ENCODE measurements around the gene RNF168. TPM values are rescaled to one million over a fixed set of nuclear protein-coding genes. Genes with fewer than 3 reads are reported as not detected.
A peak's percentile ranks its signal among the peaks of the same experiment; 100 is the strongest.

The RNF168 gene, protein sequence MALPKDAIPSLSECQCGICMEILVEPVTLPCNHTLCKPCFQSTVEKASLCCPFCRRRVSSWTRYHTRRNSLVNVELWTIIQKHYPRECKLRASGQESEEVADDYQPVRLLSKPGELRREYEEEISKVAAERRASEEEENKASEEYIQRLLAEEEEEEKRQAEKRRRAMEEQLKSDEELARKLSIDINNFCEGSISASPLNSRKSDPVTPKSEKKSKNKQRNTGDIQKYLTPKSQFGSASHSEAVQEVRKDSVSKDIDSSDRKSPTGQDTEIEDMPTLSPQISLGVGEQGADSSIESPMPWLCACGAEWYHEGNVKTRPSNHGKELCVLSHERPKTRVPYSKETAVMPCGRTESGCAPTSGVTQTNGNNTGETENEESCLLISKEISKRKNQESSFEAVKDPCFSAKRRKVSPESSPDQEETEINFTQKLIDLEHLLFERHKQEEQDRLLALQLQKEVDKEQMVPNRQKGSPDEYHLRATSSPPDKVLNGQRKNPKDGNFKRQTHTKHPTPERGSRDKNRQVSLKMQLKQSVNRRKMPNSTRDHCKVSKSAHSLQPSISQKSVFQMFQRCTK
- polyA plus RNA-seq (2011; rRNA removed) (3.8 and 5.7 TPM in 2 replicates), polyA plus RNA-seq (2017; fragmentation: RNase III; extraction: RNeasy Plus Mini Kit Qiagen cat#74134 plus additional on column Dnase treatment) (5.1 to 6.0 TPM (median 5.9 TPM) in 3 replicates), polyA minus RNA-seq (2011; rRNA and poly(A)+ RNA removed) (18.1 and 19.1 TPM in 2 replicates)
- 1.6 and 1.7 TPM in 2 replicates for polyA plus RNA-seq (2012; cell fraction: cytosol; rRNA removed)
- 1.5 and 1.9 TPM in 2 replicates for polyA plus RNA-seq (2012; cell fraction: nucleus; rRNA removed)

DNA sequence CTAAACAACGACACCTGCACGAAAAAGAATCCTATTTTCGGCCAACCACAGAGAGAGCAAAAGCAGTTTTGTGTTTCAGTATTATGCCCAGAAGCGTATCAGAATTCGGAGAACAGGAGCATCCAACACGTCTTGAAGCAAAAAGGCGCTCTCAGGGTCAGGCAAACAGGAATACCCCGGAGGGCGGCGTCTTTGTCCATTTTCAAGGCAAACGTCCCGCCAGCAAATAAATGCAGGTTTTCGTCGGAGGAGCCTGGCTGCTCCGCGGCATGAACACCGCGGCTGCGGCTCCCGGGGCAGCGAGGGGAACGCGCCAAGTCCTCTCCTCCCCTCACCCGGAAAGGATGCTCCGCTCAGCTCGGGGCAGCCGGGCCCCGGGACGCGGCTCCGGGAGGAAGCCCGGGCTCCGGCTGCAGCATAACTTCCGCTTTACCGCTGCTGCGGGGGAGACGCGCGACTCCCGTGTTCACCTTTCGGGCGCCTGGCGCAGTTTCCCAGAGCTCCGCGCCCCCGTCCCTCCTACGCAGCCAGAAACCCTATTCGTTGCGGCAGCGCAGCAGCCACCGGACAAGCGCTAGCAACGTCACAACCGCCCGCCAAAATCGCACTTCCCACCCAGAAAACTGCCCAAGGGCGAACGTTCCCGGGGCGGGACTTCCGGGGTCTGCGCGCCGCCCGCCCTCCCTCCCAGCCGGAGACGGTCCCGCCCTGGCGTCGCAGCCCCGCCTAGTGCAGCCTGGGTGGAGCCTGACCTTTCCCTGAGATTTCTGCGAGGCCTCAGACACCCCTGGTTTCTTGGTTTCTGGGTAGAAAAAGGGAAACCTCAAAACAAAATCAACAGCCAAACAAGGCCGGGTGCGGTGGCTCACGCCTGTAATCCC lies at the start of gene RNF168:
Gene RNF168, minus strand, starts transcription at position 573 of the 881 bp plus-strand sequence. CDS start 595 bp downstream, outside the sequence.
- WGBS (ENCODE audit: missing lambda C conversion rate) = 0% methylated on average over 17 of the region's 75 CpGs
- FAIRE-seq = no peak
- CTCF ChIA-PET = interaction anchor here (1.5 kb wide), 1 partner anchor 21 kb away, joined by 4 read pairs; no protein-coding TSS in a partner anchor
- TF ChIP-seq KDM1A (IDR thresholded peaks at IDR 0.05; ENCODE audit: low read depth) = no peak
- no peak for TF ChIP-seq BHLHE40 (IDR thresholded peaks at IDR 0.05; ENCODE audit: low read depth, low read length)
- no peak for TF ChIP-seq CHD2 (IDR thresholded peaks at IDR 0.05; ENCODE audit: low read length, partially characterized antibody)
- TF ChIP-seq JUN (IDR thresholded peaks at IDR 0.05) = peak in 1 of 2 experiments; percentile 66; a peak in 2 of 5 replicates
- TF ChIP-seq, protein P1, sequence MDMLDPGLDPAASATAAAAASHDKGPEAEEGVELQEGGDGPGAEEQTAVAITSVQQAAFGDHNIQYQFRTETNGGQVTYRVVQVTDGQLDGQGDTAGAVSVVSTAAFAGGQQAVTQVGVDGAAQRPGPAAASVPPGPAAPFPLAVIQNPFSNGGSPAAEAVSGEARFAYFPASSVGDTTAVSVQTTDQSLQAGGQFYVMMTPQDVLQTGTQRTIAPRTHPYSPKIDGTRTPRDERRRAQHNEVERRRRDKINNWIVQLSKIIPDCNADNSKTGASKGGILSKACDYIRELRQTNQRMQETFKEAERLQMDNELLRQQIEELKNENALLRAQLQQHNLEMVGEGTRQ (IDR thresholded peaks at IDR 0.05) = no peak
- TF ChIP-seq, protein P2, sequence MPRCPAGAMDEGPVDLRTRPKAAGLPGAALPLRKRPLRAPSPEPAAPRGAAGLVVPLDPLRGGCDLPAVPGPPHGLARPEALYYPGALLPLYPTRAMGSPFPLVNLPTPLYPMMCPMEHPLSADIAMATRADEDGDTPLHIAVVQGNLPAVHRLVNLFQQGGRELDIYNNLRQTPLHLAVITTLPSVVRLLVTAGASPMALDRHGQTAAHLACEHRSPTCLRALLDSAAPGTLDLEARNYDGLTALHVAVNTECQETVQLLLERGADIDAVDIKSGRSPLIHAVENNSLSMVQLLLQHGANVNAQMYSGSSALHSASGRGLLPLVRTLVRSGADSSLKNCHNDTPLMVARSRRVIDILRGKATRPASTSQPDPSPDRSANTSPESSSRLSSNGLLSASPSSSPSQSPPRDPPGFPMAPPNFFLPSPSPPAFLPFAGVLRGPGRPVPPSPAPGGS (IDR thresholded peaks at IDR 0.05) = 0 out of 3 replicates have a peak, but pooled peaks have one; percentile 58
- TF ChIP-seq MYC (IDR thresholded peaks at IDR 0.05; ENCODE audit: borderline replicate concordance, low read length) = no peak
- TF ChIP-seq CBX2 (IDR thresholded peaks at IDR 0.05; ENCODE audit: borderline replicate concordance, low read depth) = no peak
- no peak for TF ChIP-seq CHD4 (IDR thresholded peaks at IDR 0.05; ENCODE audit: borderline replicate concordance)
- TF ChIP-seq HOXA7 (CRISPR knock-in tag; IDR thresholded peaks at IDR 0.05) = no peak
- no peak for TF ChIP-seq ESRRA (IDR thresholded peaks at IDR 0.05; ENCODE audit: borderline replicate concordance, low read length)
- no peak for TF ChIP-seq EHMT2 (IDR thresholded peaks at IDR 0.05; ENCODE audit: low read depth)
- no peak for TF ChIP-seq ZFP36 (IDR thresholded peaks at IDR 0.05; ENCODE audit: borderline replicate concordance, partially characterized antibody)
- no peak for TF ChIP-seq PHF8 (IDR thresholded peaks at IDR 0.05; ENCODE audit: borderline replicate concordance, low read depth)
- TF ChIP-seq HOXB13 (CRISPR knock-in tag; IDR thresholded peaks at IDR 0.05; ENCODE audit: low read depth) = no peak
- TF ChIP-seq HDAC2 (IDR thresholded peaks at IDR 0.05) = no peak
- TF ChIP-seq POLR2AphosphoS2 (conservative IDR thresholded peaks at IDR 0.05; ENCODE audit: low read length) = no peak
- TF ChIP-seq, protein P3, sequence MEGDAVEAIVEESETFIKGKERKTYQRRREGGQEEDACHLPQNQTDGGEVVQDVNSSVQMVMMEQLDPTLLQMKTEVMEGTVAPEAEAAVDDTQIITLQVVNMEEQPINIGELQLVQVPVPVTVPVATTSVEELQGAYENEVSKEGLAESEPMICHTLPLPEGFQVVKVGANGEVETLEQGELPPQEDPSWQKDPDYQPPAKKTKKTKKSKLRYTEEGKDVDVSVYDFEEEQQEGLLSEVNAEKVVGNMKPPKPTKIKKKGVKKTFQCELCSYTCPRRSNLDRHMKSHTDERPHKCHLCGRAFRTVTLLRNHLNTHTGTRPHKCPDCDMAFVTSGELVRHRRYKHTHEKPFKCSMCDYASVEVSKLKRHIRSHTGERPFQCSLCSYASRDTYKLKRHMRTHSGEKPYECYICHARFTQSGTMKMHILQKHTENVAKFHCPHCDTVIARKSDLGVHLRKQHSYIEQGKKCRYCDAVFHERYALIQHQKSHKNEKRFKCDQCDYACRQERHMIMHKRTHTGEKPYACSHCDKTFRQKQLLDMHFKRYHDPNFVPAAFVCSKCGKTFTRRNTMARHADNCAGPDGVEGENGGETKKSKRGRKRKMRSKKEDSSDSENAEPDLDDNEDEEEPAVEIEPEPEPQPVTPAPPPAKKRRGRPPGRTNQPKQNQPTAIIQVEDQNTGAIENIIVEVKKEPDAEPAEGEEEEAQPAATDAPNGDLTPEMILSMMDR (IDR thresholded peaks at IDR 0.05) = no peak
- TF ChIP-seq, protein P4, sequence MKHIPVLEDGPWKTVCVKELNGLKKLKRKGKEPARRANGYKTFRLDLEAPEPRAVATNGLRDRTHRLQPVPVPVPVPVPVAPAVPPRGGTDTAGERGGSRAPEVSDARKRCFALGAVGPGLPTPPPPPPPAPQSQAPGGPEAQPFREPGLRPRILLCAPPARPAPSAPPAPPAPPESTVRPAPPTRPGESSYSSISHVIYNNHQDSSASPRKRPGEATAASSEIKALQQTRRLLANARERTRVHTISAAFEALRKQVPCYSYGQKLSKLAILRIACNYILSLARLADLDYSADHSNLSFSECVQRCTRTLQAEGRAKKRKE (CRISPR knock-in tag; IDR thresholded peaks at IDR 0.05; ENCODE audit: low read depth) = no peak
- TF ChIP-seq, protein P5, sequence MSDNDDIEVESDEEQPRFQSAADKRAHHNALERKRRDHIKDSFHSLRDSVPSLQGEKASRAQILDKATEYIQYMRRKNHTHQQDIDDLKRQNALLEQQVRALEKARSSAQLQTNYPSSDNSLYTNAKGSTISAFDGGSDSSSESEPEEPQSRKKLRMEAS (IDR thresholded peaks at IDR 0.05) = peak; percentile 60; the same call in 1 of the 2 replicates
- TF ChIP-seq ZSCAN20 (CRISPR knock-in tag; IDR thresholded peaks at IDR 0.05) = no peak
- TF ChIP-seq, protein P6, sequence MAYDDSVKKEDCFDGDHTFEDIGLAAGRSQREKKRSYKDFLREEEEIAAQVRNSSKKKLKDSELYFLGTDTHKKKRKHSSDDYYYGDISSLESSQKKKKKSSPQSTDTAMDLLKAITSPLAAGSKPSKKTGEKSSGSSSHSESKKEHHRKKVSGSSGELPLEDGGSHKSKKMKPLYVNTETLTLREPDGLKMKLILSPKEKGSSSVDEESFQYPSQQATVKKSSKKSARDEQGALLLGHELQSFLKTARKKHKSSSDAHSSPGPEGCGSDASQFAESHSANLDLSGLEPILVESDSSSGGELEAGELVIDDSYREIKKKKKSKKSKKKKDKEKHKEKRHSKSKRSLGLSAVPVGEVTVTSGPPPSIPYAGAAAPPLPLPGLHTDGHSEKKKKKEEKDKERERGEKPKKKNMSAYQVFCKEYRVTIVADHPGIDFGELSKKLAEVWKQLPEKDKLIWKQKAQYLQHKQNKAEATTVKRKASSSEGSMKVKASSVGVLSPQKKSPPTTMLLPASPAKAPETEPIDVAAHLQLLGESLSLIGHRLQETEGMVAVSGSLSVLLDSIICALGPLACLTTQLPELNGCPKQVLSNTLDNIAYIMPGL (CRISPR knock-in tag; IDR thresholded peaks at IDR 0.05; ENCODE audit: borderline replicate concordance) = no peak
- TF ChIP-seq FOSB (CRISPR knock-in tag; IDR thresholded peaks at IDR 0.05) = no peak
- no peak for TF ChIP-seq RFX5 (IDR thresholded peaks at IDR 0.05)
- TF ChIP-seq TP53 (CRISPR knock-in tag; IDR thresholded peaks at IDR 0.05) = no peak

More for the DNA sequence above, at the start of gene RNF168:
- DNase-seq (ENCODE audit: low read depth in 1 of 2, low spot score in 1 of 2) = peak; percentile 87 to 95
- ATAC-seq = peak; percentile 91 to 93
- 0 out of 3 replicates have a peak, but pooled peaks cover 2% of the 10 kb centered on the region for H3K9me3 ChIP-seq
- H3K4me3 ChIP-seq = peak within 1 kb of the TSS; percentile 83
- H3K27ac ChIP-seq = peak within 1 kb of the TSS; percentile 88 to 96
- peaks cover 18% of the 10 kb centered on the region for H3K4me1 ChIP-seq
- POLR2A ChIA-PET = interaction anchor here (0.7 to 1.3 kb wide), 7 partner anchors 9 to 186 kb away, joined by 3 to 9 read pairs (median 3); partner anchors contain the start of genes DYNLT2B, FBXO45, UBXN7 and WDR53
- H3K4me2 ChIP-seq = peak within 1 kb of the TSS; percentile 89
